Ishikawa (cell line): ENCODE results near the gene SRA1.

Source experiments
- CEBPB ChIP-seq: IDR thresholded peaks from 2 replicates; pipeline ENCODE4 v1.6.1; 2012
- CREB1 ChIP-seq: IDR thresholded peaks from 2 replicates; pipeline ENCODE4 v1.6.1; 2012; ENCODE audit warnings: low read depth
- EP300 ChIP-seq: IDR thresholded peaks from 2 replicates; pipeline ENCODE4 v1.6.1; 2012; ENCODE audit warnings: borderline replicate concordance
- NFIC ChIP-seq: IDR thresholded peaks from 2 replicates; pipeline ENCODE4 v1.6.1; 2012
- RAD21 ChIP-seq: IDR thresholded peaks from 2 replicates; pipeline ENCODE4 v1.6.1; 2012; ENCODE audit warnings: low read depth
- TAF1 ChIP-seq: IDR thresholded peaks from 2 replicates; pipeline ENCODE4 v1.6.1; 2012; ENCODE audit warnings: low read depth, mild to moderate bottlenecking
- TCF12 ChIP-seq: IDR thresholded peaks from 2 replicates; pipeline ENCODE4 v1.6.1; 2012; ENCODE audit warnings: low read depth
- YY1 ChIP-seq: IDR thresholded peaks from 2 replicates; pipeline ENCODE4 v1.6.1; 2012; ENCODE audit warnings: low read depth
- TF ChIP-seq, protein P1 (sequence below): IDR thresholded peaks from 2 replicates; pipeline ENCODE4 v1.6.1; 2012
- TF ChIP-seq, protein P2 (sequence below): IDR thresholded peaks from 2 replicates; pipeline ENCODE4 v1.6.1; 2012; ENCODE audit warnings: low read depth, mild to moderate bottlenecking

- TF ChIP-seq EP300 (no peak), YY1 (no peak), CEBPB (0 out of 2 replicates have a peak, but pooled peaks have one; percentile 42), TAF1 (no peak), NFIC (peak; percentile 79), TCF12 (no peak), CREB1 (no peak), RAD21 (no peak)
- TF ChIP-seq, protein P1, sequence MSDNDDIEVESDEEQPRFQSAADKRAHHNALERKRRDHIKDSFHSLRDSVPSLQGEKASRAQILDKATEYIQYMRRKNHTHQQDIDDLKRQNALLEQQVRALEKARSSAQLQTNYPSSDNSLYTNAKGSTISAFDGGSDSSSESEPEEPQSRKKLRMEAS: no peak
- TF ChIP-seq, protein P2, sequence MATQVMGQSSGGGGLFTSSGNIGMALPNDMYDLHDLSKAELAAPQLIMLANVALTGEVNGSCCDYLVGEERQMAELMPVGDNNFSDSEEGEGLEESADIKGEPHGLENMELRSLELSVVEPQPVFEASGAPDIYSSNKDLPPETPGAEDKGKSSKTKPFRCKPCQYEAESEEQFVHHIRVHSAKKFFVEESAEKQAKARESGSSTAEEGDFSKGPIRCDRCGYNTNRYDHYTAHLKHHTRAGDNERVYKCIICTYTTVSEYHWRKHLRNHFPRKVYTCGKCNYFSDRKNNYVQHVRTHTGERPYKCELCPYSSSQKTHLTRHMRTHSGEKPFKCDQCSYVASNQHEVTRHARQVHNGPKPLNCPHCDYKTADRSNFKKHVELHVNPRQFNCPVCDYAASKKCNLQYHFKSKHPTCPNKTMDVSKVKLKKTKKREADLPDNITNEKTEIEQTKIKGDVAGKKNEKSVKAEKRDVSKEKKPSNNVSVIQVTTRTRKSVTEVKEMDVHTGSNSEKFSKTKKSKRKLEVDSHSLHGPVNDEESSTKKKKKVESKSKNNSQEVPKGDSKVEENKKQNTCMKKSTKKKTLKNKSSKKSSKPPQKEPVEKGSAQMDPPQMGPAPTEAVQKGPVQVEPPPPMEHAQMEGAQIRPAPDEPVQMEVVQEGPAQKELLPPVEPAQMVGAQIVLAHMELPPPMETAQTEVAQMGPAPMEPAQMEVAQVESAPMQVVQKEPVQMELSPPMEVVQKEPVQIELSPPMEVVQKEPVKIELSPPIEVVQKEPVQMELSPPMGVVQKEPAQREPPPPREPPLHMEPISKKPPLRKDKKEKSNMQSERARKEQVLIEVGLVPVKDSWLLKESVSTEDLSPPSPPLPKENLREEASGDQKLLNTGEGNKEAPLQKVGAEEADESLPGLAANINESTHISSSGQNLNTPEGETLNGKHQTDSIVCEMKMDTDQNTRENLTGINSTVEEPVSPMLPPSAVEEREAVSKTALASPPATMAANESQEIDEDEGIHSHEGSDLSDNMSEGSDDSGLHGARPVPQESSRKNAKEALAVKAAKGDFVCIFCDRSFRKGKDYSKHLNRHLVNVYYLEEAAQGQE: no peak
These were observed 38.4 kb upstream of the SRA1 start for GRCh38 chr5:140595538-140596300.
